Transverse colon (tissue), 4 donors: ENCODE results near the gene RBM47. TPM values are rescaled to one million over a fixed set of nuclear protein-coding genes. Genes with fewer than 3 reads are reported as not detected.
A peak's percentile ranks its signal among the peaks of the same experiment; 100 is the strongest.

Source experiments
- DNase-seq: peaks from one replicate; pipeline ENCODE4 v3.0.0-alpha.2; 2019
- H3K27ac ChIP-seq, 4 donors: fragments of 200-600 bp; sonication (generic); 2 replicates each; pipeline ENCODE4 v1.5.1; 2016 to 2018; ENCODE audit warnings: inconsistent platforms in 4 of 4
- H3K27me3 ChIP-seq: fragments of 200-600 bp; sonication (generic); 2 replicates; pipeline ENCODE4 v1.5.1; 2017; ENCODE audit warnings: inconsistent platforms
- H3K36me3 ChIP-seq, 4 donors: fragments of 200-600 bp; sonication (generic); 2 replicates each; pipeline ENCODE4 v1.5.1; 2017 to 2019; ENCODE audit warnings: inconsistent platforms in 4 of 4
- H3K4me1 ChIP-seq, 4 donors: fragments of 200-600 bp; sonication (generic); 2 replicates each; pipeline ENCODE4 v1.5.1; 2017 to 2020; ENCODE audit warnings: inconsistent platforms in 4 of 4
- H3K4me3 ChIP-seq, 4 donors: fragments of 200-600 bp; sonication (generic); 1 replicate in 1 of 4; 2 replicates in 3 of 4; pipeline versions ENCODE4 v1.5.1 to v1.6.1; 2017 to 2019; ENCODE audit warnings: inconsistent platforms in 4 of 4
- H3K9me3 ChIP-seq, 2 donors: fragments of 200-600 bp; sonication (generic); 2 replicates each; pipeline ENCODE4 v1.5.1; 2017 to 2019; ENCODE audit warnings: inconsistent platforms in 2 of 2
- EP300 ChIP-seq: sonication (generic); formaldehyde crosslinking; IDR thresholded peaks from one replicate; pipeline ENCODE4 v1.6.1; 2017; ENCODE audit warnings: antibody characterized with exemption, low read depth
- POLR2A ChIP-seq: fragments of 450-650 bp; IDR thresholded peaks from one replicate; pipeline ENCODE4 v1.6.1; 2016; ENCODE audit warnings: antibody characterized with exemption, mild to moderate bottlenecking, moderate library complexity
- POLR2AphosphoS5 ChIP-seq, 3 donors: sonication (generic); formaldehyde crosslinking; IDR thresholded peaks; one replicate each; pipeline ENCODE4 v1.6.1; 2016; ENCODE audit warnings: antibody characterized with exemption in 3 of 3
- WGBS, 2 donors: methylation state at CpG; one replicate each; pipeline ENCODE4 v1.1.5; 2018; ENCODE audit warnings: low coverage in 1 of 2; 5-methylcytosine and 5-hydroxymethylcytosine counted together
- in situ Hi-C, 4 donors: fragments of 200-750 bp; cut with MboI; loops; one replicate each; pipeline versions ENCODE4 v1.15.0 to v1.15.1; 2017; ENCODE audit warnings: low sequenced_read_pairs in 3 of 4, low pct_ligation_motif_present in 1 of 4, low pct_unique_long_range_greater_than_20kb in 1 of 4
- intact Hi-C: fragments of 100-400 bp; cut with DNase I; formaldehyde crosslinking; loops from one replicate; pipeline ENCODE4 v1.15.1; 2023; ENCODE audit warnings: low total_unique reads
- total RNA-seq, 4 donors: library from RNA; depleted of rRNA; stranded (reverse); fragments of >200 nt; gene quantifications; one replicate each; pipeline ENCODE4 v1.1.0, GENCODE V29; 2016
- TF ChIP-seq, protein P1 (sequence below), 5 experiments: fragments of 200-600 bp in 3 of 5; fragments of 450-650 bp in 2 of 5; sonication (generic) in 3 of 5; IDR thresholded peaks; 1 replicate in 2 of 5; 2 replicates in 3 of 5; pipeline ENCODE4 v1.5.1; 2016 to 2017; ENCODE audit warnings: antibody characterized with exemption in 5 of 5, inconsistent platforms in 3 of 5, mild to moderate bottlenecking in 2 of 5, moderate library complexity in 1 of 5

Gene RBM47
- total RNA-seq, 4 donors from 2014 or later = 273 to 667 (median 572) TPM

GRCh38 chr4:40621229-40621591 lies 8.5 kb downstream of the RBM47 start:
- Histone ChIP-seq H3K4me1 (peaks cover 0 to 5% (median under 1%) of the 10 kb centered on the region in 4 donors), H3K36me3 (no peaks in the 10 kb centered on the region), H3K27ac (peak overlapping the region in 2 of 4 donors; percentile 11 to 16), H3K4me3 (no peak overlapping the region), H3K27me3 (no peaks in the 10 kb centered on the region), H3K9me3 (no peaks in the 10 kb centered on the region)
- in situ Hi-C loops (no loop called here), intact Hi-C loops (no loop called here)
- TF ChIP-seq POLR2AphosphoS5 (IDR thresholded peaks at IDR 0.05) = no peak
- TF ChIP-seq EP300 = no peak
- TF ChIP-seq, protein P1, sequence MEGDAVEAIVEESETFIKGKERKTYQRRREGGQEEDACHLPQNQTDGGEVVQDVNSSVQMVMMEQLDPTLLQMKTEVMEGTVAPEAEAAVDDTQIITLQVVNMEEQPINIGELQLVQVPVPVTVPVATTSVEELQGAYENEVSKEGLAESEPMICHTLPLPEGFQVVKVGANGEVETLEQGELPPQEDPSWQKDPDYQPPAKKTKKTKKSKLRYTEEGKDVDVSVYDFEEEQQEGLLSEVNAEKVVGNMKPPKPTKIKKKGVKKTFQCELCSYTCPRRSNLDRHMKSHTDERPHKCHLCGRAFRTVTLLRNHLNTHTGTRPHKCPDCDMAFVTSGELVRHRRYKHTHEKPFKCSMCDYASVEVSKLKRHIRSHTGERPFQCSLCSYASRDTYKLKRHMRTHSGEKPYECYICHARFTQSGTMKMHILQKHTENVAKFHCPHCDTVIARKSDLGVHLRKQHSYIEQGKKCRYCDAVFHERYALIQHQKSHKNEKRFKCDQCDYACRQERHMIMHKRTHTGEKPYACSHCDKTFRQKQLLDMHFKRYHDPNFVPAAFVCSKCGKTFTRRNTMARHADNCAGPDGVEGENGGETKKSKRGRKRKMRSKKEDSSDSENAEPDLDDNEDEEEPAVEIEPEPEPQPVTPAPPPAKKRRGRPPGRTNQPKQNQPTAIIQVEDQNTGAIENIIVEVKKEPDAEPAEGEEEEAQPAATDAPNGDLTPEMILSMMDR (IDR thresholded peaks at IDR 0.05) = no peak
- no peak for TF ChIP-seq POLR2A
- WGBS, 2 donors = 76 to 78% methylated on average over 3 to 4 of the region's 4 CpGs
- no peak for DNase-seq

DNA sequence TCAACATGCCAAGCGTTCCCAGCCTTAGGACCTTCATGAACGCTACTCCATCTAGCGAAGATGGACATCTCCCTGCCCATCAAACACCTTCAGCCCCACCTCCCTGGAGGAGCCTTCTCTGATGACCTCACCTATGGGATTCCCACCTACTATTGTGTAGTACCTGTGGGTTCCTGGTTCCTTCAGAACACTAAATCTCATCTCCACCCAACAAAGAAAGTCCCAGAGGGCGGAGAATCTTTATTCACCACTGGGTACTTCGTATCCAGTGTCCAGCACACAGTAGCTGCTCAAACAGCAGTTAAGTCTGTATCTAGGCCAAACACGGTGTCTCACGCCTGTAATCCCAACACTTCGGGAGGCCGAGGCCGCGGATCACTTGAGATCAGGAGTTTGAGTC lies 10.1 kb downstream of the RBM47 start:
- peaks cover 0 to 5% (median 0%) of the 10 kb centered on the region in 4 donors for H3K4me1 ChIP-seq
- in situ Hi-C loops (no loop called here), intact Hi-C loops (no loop called here)
- H3K27me3 ChIP-seq = no peaks in the 10 kb centered on the region
- H3K4me3 ChIP-seq = no peak overlapping the region
- TF ChIP-seq POLR2A (no peak), POLR2AphosphoS5 (IDR thresholded peaks at IDR 0.05) (no peak), EP300 (no peak)
- TF ChIP-seq, protein P1 (IDR thresholded peaks at IDR 0.05) = no peak
- no peaks in the 10 kb centered on the region for H3K36me3 ChIP-seq
- WGBS, 2 donors = 50 to 93% methylated on average over 2 to 11 of the region's 11 CpGs
- H3K9me3 ChIP-seq = no peaks in the 10 kb centered on the region
- H3K27ac ChIP-seq = no peak overlapping the region
- no peak for DNase-seq

DNA sequence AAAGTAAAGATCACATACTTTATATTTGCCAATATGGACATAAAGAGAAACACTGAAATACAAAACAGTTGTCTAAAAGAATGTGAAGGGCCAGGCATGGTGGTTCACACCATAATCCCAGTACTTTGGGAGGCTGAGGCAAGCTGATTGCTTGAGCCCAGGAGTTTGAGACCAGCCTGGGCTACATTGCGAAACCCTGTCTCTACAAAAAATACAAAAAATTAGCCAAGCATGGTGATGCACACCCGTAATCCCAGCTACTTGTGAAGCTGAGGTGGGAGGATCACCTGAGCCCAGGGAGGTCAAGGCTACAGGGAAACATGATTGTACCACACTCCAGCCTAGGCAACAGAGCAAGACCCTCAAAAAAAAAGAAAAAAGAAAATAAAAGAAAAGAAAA lies 11.8 kb downstream of the RBM47 start:
- peaks cover 0 to 3% (median 0%) of the 10 kb centered on the region in 4 donors for H3K4me1 ChIP-seq
- no peak overlapping the region for H3K4me3 ChIP-seq
- intact Hi-C loops (no loop called here), in situ Hi-C loops (no loop called here)
- 84 to 100% methylated on average over 2 of the region's 2 CpGs for WGBS, 2 donors
- H3K36me3 ChIP-seq = no peaks in the 10 kb centered on the region
- TF ChIP-seq POLR2AphosphoS5 (IDR thresholded peaks at IDR 0.05) (no peak), POLR2A (no peak), EP300 (no peak)
- TF ChIP-seq, protein P1 (IDR thresholded peaks at IDR 0.05) = no peak
- no peaks in the 10 kb centered on the region for H3K9me3 ChIP-seq
- H3K27me3 ChIP-seq = no peaks in the 10 kb centered on the region
- DNase-seq = no peak
- H3K27ac ChIP-seq = no peak overlapping the region

DNA sequence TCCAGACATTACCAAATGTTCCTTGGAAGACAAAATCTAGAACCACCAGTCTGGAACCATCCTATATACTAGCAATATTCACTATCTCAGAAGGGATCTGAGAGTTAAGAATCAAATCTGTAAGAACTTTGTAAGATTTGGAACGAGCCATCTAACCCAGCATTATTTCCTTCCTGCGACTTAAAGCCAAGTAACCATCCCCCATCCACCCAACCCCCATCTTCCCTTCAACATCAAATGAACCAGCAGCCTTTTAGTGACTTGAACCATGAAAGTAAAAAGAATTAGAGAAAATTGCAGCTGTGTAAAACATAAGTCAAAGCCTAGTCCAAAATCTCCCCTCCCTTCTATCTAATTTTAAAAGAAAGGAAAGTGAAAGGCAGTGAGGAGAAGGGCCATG lies 15.6 kb downstream of the RBM47 start:
- Histone ChIP-seq H3K27ac (no peak overlapping the region), H3K27me3 (no peaks in the 10 kb centered on the region), H3K4me3 (no peak overlapping the region), H3K36me3 (no peaks in the 10 kb centered on the region), H3K4me1 (peaks cover 0 to 2% (median 0%) of the 10 kb centered on the region in 4 donors), H3K9me3 (no peaks in the 10 kb centered on the region)
- in situ Hi-C loops = no loop called here
- TF ChIP-seq POLR2AphosphoS5 (IDR thresholded peaks at IDR 0.05) (no peak), POLR2A (no peak), EP300 (no peak)
- TF ChIP-seq, protein P1 (IDR thresholded peaks at IDR 0.05) = no peak
- WGBS, 2 donors = 62 to 82% methylated on average over 2 of the region's 2 CpGs
- intact Hi-C loops = no loop called here
- no peak for DNase-seq
